KOPT-K1 (cell line): ENCODE data around the gene ESYT1.
"Not testable (repeated sequence)": the region's sequence is repeated elsewhere in the genome, so short reads cannot be mapped to it uniquely, and the experiment has no call there.

ENCODE experiments used
- H3K27ac ChIP-seq: fragments of 200-600 bp; sonication (generic); 2 replicates; pipeline ENCODE4 v1.5.1; 2016; ENCODE audit warnings: antibody characterized with exemption, mild to moderate bottlenecking, low read depth, low read length; ENCODE audit not compliant: poor library complexity, severe bottlenecking
- H3K36me3 ChIP-seq: fragments of 200-600 bp; sonication (generic); 2 replicates; pipeline ENCODE4 v1.5.1; 2017; ENCODE audit warnings: antibody characterized with exemption, mild to moderate bottlenecking, low read length, moderate library complexity; ENCODE audit not compliant: insufficient read depth
- H3K9me3 ChIP-seq: fragments of 200-600 bp; sonication (generic); 2 replicates; pipeline ENCODE4 v1.5.1; 2017; ENCODE audit warnings: antibody characterized with exemption, low read length, mild to moderate bottlenecking; ENCODE audit not compliant: insufficient read depth, poor library complexity, severe bottlenecking

ESYT1 gene

DNA sequence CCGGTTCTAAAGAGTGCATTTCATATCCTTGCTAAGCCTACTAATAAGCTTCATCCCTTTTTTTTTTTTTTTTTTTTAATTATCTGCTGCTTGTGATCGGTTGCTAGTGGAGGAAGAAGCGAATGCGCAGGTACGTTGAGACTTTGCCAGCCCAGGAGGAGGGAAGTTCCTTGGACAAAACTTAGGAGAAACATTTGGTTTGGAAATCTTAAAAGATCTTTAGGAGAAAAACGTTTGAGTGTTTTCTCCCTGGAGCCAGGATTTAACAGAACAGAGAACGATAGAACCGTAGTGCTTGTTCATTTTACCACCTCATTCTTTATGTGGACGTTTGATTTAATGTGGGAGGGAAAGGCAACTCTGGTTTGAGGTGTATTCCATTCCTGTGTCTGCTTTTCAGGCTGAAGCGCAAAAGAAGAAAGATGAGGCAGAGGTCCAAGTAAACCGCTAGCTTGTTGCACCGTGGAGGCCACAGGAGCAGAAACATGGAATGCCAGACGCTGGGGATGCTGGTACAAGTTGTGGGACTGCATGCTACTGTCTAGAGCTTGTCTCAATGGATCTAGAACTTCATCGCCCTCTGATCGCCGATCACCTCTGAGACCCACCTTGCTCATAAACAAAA is 10.9 kb upstream of the ESYT1 start:
- H3K36me3 ChIP-seq, result peaks cover 50% of the 10 kb centered on the region
- peak overlapping the region; percentile 84 for H3K27ac ChIP-seq
- H3K9me3 ChIP-seq, result not testable (repeated sequence)

GRCh38 chr12:56117778-56118687 is 10.0 kb upstream of the ESYT1 start, which contains the start of gene ZC3H10:
ZC3H10 (plus strand) TSS chr12:56118266; CDS start chr12:56120563, 2,297 bp downstream.
- Histone ChIP-seq H3K27ac (peak within 1 kb of the TSS; percentile 84), H3K36me3 (peaks cover 42% of the 10 kb centered on the region)

GRCh38 chr12:56118688-56119357 is 9.2 kb upstream of the ESYT1 start:
- peaks cover 34% of the 10 kb centered on the region for H3K36me3 ChIP-seq
- H3K27ac ChIP-seq, result peak overlapping the region; percentile 64
- H3K9me3 ChIP-seq, result peaks cover 6% of the 10 kb centered on the region

More at GRCh38 chr12:56117778-56118687, 10.0 kb upstream of the ESYT1 start, which contains the start of gene ZC3H10:
- peaks cover 6% of the 10 kb centered on the region for H3K9me3 ChIP-seq

DNA sequence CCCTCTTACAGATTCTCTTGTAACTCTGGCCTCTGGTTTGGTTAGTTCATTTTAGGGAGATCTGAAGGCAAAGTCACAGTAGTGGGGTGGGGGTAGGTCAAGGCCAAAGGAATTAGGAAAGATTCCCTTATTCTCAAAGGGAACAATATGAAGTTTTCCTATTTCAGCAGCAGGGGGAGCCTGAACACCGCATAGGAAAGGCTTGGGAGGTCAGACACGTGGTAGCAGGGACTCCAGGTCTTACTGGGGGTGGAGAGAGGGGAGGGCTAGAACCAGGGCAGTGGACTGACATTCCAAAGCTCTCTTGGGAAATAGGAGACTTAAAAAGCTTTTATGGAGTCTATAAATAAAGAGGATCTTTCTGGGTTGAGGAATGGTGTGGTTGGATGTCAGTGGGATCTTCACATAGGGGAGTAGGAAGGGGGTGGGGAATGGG is 8.7 kb upstream of the ESYT1 start:
- H3K27ac ChIP-seq, result peak overlapping the region; percentile 64
- H3K9me3 ChIP-seq, result peaks cover 6% of the 10 kb centered on the region
- H3K36me3 ChIP-seq, result peaks cover 29% of the 10 kb centered on the region

- no peak overlapping the region for H3K27ac ChIP-seq
- peaks cover 2% of the 10 kb centered on the region for H3K9me3 ChIP-seq
- peaks cover 26% of the 10 kb centered on the region for H3K36me3 ChIP-seq
Measured at GRCh38 chr12:56120158-56120846, 7.8 kb upstream of the ESYT1 start.

- H3K36me3 ChIP-seq, result peaks cover 26% of the 10 kb centered on the region
- H3K27ac ChIP-seq, result no peak overlapping the region
- H3K9me3 ChIP-seq, result no peaks in the 10 kb centered on the region
Measured at GRCh38 chr12:56121204-56121870, 6.7 kb upstream of the ESYT1 start.

GRCh38 chr12:56122637-56123036 is 5.4 kb upstream of the ESYT1 start:
- Histone ChIP-seq H3K27ac (no peak overlapping the region), H3K36me3 (peaks cover 26% of the 10 kb centered on the region), H3K9me3 (no peaks in the 10 kb centered on the region)

GRCh38 chr12:56124133-56124532 is 3.9 kb upstream of the ESYT1 start:
- Histone ChIP-seq H3K9me3 (no peaks in the 10 kb centered on the region), H3K36me3 (peaks cover 26% of the 10 kb centered on the region), H3K27ac (no peak overlapping the region)

- Histone ChIP-seq H3K36me3 (peaks cover 21% of the 10 kb centered on the region), H3K9me3 (no peaks in the 10 kb centered on the region), H3K27ac (peak overlapping the region; percentile 55)
Measured at GRCh38 chr12:56126732-56127239, 1.3 kb upstream of the ESYT1 start.

- H3K36me3 ChIP-seq, result peaks cover 25% of the 10 kb centered on the region
- H3K27ac ChIP-seq, result peak overlapping the region; percentile 42
- no peaks in the 10 kb centered on the region for H3K9me3 ChIP-seq
Measured at GRCh38 chr12:56127485-56127887, 581 bp upstream of the ESYT1 start.

DNA sequence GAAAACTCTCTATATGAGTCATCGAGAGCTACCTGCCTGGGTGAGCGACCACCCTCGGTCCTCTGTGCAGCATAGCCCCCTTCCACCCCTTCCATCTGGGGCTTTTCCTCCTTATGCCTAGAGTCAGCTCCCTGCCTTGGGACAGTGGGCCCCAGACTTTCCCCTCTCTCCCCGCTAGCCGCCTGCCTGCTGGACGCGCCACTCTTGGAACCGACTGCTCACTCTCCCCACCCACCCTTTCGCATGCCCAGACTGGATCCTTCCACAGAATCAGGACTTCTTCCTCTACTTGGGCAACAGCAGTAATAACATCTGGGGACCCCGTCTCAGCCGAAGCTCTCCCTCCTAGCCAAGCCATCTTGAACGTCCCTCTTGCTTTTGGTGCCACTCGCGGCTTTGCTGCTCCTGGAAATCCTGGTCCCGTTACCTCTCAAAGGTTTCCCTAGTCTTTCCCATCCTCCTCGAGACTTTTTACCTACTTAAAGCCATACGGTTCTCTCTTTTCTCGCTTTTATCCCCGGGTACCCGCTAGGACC is 671 bp downstream of the ESYT1 start:
- H3K27ac ChIP-seq, result peak overlapping the region; percentile 77
- H3K36me3 ChIP-seq, result peaks cover 37% of the 10 kb centered on the region

DNA sequence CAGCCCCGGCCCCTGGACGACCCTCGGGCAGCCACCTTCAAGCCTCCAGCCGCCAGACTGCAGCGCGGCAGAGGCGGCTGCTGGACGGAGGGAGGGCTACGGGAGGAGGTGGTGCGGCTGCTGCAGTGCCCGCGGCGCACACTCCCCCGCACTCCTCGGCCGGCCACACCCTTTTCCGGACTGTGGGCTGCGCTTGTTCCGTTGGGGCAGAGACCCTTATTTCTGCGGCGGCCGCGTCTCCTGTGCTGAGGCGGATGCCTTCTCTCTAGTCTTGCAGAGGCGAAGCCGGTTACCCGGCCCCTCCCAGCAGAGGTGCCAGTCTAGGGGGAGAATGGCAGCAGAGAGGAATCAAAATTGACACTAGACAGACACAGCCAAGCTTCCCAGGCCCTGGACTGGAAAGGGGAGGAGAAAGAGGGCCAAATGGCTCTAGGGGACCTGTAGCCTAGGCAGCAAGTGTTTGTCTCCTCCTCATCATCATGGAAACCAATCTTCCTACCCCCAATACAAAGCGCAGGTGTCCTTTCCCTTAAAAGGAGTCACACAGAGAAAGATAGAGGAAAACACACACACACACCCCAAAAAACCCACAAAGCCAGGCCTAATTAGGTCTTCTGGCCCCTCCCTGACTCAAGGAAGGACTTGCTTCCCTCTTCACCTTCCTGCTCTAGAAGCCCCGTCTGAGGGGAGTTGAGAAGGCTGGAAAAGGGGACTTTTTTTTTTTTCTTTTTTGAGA is 1.3 kb downstream of the ESYT1 start:
- Histone ChIP-seq H3K36me3 (peaks cover 44% of the 10 kb centered on the region), H3K9me3 (no peaks in the 10 kb centered on the region), H3K27ac (peak overlapping the region; percentile 77)

More for the DNA sequence above, 671 bp downstream of the ESYT1 start:
- H3K9me3 ChIP-seq, result no peaks in the 10 kb centered on the region

DNA sequence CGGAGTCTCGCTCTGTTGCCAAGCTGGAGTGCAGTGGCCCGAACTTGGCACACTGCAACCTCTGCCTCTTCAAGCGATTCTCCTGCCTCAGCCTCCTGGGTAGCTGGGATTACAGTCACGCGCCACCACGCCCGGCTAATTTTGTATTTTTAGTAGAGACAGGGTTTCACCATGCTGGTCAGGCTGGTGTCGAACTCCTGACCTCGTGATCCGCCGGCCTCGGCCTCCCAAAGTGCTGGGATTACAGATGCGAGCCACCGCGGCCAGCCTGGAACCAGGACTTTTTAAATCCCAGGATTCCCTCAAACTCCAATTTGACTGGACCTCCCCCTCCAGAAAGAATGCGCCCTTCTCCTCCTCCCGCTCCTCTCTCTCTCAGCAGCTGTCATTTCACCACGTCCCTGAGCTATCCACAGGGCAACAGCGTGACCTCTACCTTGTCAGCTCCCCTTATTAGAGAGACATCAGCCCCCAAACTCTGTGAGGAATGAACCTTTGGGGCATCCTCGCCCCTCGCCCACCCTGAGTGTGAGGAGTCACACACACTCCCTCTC is 2.0 kb downstream of the ESYT1 start:
- peaks cover 50% of the 10 kb centered on the region for H3K36me3 ChIP-seq
- no peaks in the 10 kb centered on the region for H3K9me3 ChIP-seq
- H3K27ac ChIP-seq, result peak overlapping the region; percentile 77
